ENCODE results near the gene TMEM250.

DNA sequence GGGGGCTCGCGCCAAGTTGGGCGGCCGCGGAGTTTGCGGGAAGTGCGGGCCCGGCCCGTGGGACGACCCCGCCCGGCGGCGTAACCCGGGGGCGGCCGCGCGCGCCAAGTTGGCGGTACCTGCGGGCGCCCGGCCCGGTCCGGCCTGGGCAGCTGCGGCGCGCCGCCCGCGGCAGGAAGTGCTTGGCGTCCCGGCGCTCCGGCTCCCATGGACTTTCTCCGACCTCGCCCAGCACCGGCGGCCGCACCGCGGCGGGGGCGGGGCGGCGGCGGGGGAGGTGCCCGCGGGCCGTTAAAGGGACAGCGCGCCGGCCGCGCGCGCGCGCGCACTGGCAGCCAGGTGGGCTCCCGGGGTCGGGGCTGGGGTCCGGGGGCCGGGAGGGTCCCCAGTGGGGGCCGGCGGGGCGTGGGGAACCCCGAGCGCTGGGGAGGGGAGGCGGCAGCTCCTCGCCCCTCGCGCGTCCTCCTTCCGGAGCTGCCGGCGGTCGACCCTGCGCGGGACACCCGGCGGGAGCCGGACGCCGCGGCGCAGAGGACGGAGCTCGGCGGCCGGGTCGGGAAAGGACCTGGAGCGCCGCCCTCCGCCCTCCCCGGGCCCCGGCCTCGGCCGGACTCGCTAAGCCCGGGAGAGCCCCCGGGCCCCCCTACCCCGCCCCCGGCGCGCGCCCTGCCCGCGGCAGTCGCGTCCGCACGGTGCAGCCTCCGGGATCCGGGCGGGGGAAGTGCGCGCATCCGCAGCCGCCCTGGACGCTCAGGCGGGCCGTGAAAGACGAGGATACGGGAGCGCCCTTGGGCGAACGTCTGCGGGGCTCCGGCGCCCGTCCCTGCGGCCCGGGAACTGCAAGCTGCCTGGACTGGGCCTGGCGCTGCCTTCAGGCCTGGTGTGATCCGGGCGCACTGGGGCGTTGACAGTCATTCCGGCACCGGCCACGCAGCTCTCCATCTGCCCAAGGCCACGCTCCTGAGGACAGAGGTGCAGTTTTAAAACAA is 23.3 kb downstream of the TMEM250 start, which contains the start of gene NACC2:
- TF ChIP-seq, protein P1, sequence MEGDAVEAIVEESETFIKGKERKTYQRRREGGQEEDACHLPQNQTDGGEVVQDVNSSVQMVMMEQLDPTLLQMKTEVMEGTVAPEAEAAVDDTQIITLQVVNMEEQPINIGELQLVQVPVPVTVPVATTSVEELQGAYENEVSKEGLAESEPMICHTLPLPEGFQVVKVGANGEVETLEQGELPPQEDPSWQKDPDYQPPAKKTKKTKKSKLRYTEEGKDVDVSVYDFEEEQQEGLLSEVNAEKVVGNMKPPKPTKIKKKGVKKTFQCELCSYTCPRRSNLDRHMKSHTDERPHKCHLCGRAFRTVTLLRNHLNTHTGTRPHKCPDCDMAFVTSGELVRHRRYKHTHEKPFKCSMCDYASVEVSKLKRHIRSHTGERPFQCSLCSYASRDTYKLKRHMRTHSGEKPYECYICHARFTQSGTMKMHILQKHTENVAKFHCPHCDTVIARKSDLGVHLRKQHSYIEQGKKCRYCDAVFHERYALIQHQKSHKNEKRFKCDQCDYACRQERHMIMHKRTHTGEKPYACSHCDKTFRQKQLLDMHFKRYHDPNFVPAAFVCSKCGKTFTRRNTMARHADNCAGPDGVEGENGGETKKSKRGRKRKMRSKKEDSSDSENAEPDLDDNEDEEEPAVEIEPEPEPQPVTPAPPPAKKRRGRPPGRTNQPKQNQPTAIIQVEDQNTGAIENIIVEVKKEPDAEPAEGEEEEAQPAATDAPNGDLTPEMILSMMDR (conservative IDR thresholded peaks at IDR 0.05): no peak
- TF ChIP-seq ZFX (IDR thresholded peaks at IDR 0.05): no peak; the same call in 1 of the 2 replicates
